HG02938 (cell line): ENCODE measurements around the gene ACE.

Experiments
- ATAC-seq: cut with Tn5 transposase; IDR thresholded peaks from one replicate; pipeline ENCODE4 v1.9.1; 2021; ENCODE audit warnings: mild to moderate bottlenecking, moderate library complexity; ENCODE audit not compliant: unreplicated experiment

Gene ACE

DNA sequence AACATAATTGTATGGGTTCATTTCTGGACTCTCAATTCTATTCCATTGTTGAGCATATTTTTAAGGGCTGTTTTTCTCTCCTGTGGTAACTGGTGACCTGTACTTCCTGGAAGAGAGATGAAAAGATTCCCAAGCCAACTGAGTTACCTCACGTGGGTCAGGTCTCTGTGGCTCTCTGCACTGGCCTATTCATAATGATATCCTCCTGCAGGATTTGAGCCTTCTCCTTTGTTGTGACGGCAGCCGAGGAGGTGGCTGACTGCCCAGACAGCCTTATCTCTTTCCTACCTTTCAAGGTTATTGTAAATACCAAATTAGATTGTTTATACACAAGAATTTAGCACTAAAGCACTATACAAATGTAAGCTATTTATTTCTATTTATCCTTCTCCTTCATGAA lies 2.7 kb upstream of the ACE start:
- ATAC-seq: no peak

DNA sequence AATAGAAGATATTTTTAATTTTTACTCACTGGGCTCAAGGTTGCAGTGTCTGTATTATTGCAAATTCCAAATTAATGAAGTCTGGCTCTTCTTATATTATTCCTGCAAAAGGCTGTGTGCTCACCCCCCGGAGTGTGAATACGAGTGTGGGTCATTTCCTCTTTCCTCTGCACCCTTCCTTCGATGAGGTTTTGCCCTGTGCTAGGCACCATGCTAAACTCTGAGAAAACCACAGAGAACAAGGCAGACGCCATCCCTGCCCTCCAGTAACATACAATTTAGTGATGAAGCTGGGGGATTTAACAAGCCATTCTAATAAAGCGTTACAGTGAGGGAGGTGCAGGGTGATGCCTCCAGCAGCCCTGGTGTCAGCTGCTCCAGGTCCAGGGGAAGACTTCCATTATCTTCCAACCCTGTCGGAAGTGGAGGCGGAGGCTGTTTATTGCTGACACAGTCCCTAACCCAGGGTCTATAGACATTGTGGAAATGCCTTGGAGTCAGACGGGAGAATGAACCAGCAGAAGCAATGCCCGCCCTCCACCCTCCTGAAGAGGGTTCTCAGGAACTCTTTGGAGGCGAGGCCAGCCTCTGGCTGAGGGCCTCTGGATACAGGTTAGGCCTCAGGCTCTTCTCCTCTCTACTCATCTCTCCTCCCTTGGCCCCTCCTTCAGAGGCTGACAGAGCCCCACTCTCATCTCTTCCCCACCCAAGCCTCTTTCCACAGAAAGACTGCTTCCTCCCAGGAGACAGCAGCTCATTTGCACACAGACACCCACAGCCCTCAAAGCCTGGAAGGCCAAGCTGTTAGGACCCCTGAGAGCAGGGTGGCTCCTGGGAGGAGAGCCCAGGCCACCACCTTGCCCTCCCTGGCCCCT lies 2.0 kb upstream of the ACE start:
- ATAC-seq: no peak

DNA sequence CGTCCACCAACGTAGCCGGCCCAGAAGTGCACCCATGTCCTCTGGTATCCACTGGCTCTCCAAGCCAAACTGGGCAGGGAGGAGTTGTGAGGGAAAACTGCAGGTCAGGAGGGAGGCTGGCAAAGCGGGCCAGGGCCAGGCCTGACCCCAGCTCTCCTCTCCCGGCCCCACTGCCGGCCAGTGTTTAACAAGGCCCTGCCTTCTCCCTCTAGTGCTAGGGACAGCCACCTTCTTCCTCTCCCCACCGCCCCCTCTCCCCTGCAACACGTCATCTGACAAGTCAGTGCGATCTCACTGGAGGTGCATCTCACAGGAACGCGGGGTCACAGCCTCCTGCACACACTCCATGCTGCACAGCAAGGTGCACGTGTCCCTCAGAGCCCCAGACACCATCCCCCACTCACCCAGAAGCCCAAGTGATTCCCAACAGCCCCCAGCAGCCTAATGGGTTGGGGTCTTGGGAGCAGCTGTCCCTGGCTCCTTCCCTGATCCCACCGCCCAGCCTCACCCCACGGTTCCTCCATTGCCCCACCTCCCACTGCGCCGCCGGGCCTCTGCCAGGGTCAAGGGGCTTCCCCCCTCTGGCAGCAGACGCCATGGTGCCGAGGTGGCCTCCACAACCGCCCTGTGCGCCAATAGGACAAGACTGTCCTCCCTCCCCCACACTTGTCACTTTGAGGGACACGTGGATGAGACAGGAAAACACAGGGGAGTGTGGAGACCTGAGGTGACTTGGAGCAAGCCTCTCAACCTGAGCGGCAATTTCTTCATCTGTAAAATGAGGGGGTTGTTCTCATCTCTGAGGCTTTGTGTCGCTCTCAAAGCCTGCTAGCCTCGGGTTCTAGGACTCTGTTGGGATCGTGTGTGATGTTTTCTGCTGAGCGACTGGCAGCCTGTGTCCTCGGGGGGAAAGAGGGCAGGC lies 1.1 kb upstream of the ACE start:
- ATAC-seq: no peak

DNA sequence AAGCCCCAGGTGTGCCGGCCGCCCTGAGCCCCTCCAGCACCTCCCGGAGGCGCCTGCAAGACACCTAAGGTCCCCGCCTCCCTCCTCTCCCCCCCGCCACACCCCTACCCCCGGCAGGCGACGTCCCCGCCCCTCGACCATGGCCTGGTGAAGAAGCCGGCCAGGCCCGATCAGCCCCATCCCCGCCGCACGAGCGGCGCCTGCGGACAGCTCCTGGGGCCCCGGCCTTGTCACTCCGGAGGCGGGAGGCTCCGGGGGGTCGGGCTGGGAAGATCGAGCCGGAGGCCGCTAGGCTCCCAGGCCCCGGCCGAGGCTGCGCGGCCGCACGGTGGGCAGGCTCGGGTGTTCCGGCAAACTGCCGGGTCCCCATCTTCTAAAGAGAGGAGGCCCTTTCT lies 405 bp upstream of the ACE start:
- no peak for ATAC-seq

DNA sequence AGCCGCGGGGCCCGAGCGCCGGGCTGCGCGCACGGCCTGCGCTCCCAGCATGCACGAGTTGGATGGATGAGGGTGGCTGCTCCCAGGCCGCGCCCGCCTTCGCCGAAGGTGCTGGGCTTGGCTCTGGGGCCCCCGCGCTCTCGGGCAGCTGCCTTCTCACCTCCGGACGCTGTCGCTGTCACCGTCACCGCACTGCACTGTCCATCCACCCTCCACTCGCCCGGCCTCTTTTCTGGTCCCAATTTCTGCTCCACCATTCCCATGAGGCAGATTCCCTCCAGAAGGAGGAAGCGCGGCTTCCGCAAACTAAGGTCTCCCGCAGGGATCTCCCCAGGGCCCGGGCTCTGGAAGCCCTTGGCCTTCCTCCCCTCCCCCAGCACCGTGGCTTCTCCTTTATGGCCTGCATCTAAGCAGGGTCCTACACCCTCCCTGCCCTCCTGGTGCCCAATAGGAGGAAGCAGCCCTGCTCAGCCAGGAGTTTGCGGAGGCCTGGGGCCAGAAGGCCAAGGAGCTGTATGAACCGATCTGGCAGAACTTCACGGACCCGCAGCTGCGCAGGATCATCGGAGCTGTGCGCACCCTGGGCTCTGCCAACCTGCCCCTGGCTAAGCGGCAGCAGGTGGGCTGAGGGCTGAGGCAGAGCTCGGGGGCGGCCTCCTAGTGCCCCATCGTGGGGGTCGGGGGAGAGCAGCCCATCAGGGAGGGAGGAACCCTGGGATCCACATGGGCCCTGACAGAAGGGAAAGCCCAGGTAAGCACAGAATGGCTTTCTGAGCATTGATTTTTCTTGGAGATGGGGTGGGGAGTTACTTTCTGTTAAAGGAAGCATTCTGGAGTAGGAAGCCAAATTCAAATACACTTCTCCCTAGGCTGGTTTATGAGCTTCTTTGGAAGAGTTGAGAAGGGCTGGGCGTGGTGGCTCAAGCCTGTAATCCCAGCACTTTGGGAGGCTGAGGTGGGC lies 899 bp downstream of the ACE start:
- ATAC-seq: no peak

DNA sequence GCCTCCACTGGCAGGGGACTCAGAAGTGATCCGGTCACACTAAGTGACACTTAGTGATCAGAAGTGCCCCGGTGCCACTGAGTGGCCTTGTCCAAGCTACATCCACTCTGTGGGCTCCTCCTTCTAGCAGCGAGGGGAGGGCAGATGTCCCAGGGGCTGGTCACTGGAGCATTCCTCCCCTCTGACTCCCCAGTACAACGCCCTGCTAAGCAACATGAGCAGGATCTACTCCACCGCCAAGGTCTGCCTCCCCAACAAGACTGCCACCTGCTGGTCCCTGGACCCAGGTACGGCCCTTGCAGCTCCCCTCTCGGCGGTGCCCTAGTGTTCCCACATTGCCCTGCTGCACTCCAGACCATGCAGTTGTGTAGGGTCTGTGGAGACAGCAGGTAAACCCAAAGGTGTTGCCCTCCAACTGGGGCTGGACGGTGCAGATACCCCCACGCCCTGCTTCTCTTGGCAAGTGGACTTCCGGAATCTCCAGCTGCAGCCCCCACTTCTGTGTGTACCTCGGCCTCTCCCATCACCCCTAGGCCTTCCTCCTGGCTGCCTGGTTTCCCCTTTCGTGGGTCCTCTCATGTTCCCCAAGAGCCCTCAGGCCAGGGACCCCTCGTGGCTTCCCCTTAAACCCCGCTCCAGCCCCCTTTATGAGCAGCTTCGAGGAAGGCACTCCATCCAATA lies 2.1 kb downstream of the ACE start:
- peak; percentile 67 for ATAC-seq

DNA sequence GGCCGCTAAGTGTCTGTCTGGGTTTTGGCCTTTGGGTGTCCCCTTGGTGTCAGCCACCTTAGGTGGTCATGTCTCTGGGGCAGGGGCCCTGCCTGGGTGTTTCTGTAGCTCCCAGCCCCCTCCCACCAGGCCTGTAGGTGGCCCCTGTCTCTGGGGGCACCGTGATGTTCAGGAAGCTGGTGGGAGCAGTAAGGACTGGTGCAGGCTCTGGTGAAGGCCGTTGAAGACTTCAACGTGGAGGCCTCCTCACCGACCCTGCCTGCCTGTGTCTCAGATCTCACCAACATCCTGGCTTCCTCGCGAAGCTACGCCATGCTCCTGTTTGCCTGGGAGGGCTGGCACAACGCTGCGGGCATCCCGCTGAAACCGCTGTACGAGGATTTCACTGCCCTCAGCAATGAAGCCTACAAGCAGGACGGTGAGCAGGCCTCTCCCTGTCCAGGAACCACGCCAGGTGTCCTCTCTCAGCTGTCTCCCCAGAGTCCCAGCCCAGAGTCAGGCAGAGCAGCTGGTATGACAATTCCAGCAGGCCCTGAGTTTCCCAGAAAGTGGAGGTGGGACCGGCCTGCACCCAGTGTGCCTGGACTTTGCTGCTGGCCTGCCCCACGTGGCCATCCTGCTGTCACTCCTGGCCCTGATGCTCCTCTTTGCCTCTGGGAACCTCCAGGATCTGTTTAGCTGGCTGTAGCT lies 2.8 kb downstream of the ACE start:
- ATAC-seq: no peak

DNA sequence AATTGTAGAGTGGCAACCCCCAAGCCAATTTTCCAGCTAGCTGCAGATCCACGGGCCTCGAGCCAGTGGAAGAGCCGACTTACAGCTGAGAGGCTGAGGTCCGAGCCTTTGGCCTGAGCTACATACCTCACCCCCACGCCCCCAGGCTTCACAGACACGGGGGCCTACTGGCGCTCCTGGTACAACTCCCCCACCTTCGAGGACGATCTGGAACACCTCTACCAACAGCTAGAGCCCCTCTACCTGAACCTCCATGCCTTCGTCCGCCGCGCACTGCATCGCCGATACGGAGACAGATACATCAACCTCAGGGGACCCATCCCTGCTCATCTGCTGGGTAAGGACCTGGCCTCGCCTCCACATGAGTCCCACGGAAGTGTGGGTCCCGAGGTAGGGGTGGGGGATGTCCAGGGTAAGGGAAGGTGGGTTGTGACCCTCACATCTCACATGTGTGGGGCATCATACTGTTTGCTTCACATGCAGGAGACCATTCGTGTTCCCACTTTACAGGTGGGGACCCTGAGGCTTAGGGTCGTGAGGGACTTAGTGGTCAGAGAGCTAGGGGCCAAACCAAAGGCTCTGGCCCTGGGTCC lies 3.4 kb downstream of the ACE start:
- ATAC-seq: no peak

DNA sequence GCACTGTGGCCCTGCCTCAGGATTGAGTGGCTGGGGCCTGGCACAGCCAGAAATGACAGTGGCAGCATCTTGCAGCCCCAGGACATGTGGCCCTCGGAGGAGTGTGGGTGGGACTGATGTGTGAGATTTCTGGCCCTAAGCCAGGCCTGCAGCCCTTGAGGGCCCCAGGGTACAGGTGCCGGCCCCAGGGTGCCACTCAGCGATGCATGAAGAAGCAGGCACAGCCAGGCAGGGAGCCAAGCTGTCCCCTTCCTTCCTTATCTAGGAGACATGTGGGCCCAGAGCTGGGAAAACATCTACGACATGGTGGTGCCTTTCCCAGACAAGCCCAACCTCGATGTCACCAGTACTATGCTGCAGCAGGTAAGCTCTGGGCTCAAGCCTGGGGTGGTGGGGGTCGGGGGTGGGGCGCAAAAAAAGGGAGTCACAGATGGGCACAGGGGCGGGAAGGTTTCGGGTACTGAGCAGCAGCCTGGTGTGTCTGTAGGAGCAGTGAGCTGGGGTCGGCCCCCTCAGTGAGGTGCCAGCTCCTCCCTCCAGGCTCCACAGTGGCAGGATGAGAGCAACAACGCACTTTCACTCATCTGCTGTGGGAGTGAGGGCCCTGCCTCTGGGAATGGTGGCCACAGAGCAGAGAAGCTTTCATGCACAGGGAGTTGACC lies 4.1 kb downstream of the ACE start:
- ATAC-seq: no peak

DNA sequence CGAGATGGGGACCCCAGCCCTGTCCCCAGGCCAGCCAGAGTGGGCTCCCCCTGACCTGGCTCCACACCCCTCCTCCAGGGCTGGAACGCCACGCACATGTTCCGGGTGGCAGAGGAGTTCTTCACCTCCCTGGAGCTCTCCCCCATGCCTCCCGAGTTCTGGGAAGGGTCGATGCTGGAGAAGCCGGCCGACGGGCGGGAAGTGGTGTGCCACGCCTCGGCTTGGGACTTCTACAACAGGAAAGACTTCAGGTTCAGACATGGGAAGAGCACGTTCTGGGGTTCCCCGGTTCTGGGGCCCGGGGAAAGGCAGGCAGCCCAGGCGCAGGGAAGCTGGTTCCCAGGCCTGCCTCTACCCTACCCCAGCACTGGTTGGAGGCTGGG lies 4.6 kb downstream of the ACE start:
- ATAC-seq: no peak

DNA sequence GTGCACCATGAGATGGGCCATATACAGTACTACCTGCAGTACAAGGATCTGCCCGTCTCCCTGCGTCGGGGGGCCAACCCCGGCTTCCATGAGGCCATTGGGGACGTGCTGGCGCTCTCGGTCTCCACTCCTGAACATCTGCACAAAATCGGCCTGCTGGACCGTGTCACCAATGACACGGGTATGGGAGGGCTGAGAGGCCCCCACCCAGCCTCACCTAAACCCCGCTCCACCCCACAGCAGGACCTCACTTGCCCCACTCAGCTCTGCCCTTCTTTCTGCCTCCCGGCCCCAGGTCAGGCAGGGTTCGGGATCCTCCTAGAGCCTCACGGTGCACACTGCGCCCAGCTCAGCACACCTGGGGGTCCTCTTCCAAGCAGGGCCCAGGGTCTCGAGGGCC lies 5.6 kb downstream of the ACE start:
- no peak for ATAC-seq

DNA sequence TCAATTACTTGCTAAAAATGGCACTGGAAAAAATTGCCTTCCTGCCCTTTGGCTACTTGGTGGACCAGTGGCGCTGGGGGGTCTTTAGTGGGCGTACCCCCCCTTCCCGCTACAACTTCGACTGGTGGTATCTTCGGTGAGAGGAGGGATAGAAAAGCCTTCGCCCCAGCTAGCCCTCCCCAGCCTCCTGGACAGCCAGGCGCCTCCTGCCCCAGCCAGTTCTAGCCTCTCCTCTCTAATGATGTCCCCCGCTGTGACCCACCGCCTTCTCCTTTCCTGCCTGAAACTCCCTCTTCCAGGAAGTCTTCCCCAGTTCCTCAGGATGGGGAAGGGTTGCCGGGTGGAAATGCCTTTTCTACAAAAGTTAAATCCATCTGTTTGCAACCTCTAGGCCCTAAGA lies 6.2 kb downstream of the ACE start:
- ATAC-seq: no peak

DNA sequence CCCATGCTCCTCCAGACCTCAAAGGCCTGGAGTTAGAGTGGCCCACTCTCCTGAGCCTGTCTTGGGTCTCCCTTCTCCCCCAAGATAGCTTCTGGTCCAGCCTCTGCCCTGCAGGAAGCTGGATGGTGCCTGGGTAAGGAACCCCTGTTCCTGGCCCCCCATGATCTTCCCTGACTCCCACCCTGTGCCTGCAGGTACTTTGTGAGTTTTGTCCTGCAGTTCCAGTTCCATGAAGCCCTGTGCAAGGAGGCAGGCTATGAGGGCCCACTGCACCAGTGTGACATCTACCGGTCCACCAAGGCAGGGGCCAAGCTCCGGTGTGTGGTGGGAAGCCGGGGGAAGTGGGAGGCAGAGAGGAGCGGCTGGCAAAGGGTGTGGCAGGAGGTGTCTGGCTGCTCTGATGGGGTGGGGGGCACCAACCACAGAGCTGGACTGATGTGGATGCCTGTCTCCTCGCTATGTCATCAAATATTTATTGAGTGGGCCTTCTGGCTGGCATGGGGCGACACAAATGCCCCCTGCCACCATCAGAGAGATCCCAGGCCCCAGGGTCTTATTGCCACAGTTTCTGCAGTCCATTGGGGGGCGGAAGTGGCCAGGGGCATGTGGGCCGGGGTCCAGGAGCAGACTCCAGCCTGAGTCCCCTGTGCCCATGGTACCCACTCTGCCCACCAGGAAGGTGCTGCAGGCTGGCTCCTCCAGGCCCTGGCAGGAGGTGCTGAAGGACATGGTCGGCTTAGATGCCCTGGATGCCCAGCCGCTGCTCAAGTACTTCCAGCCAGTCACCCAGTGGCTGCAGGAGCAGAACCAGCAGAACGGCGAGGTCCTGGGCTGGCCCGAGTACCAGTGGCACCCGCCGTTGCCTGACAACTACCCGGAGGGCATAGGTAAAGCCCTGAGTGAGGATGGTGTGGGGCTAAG lies 7.1 kb downstream of the ACE start:
- ATAC-seq: no peak

DNA sequence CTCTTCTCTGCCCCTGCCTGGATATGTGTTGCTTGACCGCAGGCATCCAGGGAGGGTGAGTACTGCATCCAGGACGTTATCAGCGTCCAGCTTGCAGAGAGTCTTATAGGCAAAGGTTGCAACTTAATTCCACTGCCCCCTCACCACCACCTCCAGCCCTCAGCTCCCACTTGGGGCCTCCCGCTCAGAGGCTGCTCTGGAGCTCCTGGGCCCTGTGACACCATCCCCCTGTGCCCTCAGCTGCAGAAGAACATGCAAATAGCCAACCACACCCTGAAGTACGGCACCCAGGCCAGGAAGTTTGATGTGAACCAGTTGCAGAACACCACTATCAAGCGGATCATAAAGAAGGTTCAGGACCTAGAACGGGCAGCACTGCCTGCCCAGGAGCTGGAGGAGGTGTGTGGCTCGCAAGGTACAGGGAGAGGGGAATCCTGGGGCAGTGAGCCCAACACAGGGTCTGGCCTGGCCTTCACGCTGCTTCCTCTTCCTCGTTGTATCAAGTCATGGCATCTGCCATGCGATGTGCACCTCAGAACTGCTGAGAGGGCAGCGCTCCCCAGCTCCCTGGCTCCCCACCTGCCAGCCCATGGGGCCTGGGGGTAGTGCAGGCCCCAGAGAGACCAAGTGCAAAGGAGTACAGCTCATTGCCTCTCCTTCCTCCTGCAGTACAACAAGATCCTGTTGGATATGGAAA lies 9.6 kb downstream of the ACE start:
- no peak for ATAC-seq

DNA sequence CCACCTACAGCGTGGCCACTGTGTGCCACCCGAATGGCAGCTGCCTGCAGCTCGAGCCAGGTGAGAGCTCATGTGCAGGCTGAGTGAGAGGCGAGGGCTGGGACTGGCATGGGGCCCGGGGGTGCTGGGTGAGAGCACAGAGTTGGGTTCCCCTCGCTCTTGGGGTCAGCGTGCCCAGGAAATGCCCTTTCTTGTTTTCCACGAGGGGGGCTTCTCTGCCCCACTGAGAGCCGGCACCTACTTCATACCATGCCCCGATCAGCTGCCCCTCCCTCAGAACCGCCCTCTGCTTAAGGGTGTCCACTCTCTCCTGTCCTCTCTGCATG lies 10.1 kb downstream of the ACE start:
- no peak for ATAC-seq

DNA sequence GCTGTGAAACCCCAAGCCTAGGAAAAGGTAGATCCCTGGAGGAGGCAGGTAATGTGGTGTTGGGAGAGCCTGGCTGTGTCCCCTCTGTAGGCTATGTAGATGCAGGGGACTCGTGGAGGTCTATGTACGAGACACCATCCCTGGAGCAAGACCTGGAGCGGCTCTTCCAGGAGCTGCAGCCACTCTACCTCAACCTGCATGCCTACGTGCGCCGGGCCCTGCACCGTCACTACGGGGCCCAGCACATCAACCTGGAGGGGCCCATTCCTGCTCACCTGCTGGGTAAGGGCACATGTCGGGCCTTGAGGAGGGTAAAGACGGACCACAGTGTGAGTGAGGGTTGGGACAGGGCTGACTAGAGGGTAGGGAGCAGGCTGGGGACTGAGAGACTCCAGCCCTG lies 12.0 kb downstream of the ACE start:
- no peak for ATAC-seq

DNA sequence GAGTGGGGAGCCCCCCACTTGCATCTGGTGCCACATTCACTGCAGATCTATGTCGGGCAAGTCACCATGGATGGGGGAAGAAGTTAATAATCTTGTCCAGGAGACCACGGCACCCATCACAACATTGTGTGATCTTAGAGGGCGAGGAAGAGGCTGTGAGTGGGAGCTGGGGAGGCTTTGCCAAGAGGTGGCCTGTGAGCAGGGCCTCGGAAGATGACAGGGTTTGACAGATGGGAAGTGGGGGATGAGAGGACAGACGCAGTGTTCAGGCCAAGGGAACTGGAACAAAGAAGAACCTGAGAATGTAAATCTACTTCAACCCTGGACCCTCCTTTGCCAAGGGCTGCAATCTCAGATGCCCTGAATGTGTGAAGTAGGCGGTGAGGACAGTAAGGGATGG lies 12.4 kb downstream of the ACE start:
- no peak for ATAC-seq
